PC-3 (cell line): ENCODE results near the gene ABCC11. TPM values are rescaled to one million over a fixed set of nuclear protein-coding genes. Genes with fewer than 3 reads are reported as not detected.
"Not testable (repeated sequence)": the region's sequence is repeated elsewhere in the genome, so short reads cannot be mapped to it uniquely, and the experiment has no call there.

Experiments used
- ATAC-seq: fragments of 200-7000 bp; cut with Tn5 transposase; 2 replicates; pipeline ENCODE4 v1.9.1; 2020; ENCODE audit warnings: mild to moderate bottlenecking, moderate library complexity
- BruUV-seq: library from RNA; stranded (reverse); fragments of 400-500 nt; replicated peaks from 2 replicates; lab custom pipeline; 2021; lab: Mats Ljungman, UMichigan
- CTCF ChIA-PET: fragments of 300-600 bp; sonication (Branson Sonifier 250); formaldehyde crosslinking; loops from one replicate; lab custom pipeline; 2022; ENCODE audit warnings: antibody characterized with exemption; lab: Charles Lee
- POLR2A ChIA-PET: fragments of 300-600 bp; sonication (Branson Sonifier 250); formaldehyde crosslinking; loops from one replicate; lab custom pipeline; 2022; ENCODE audit warnings: antibody characterized with exemption; ENCODE audit not compliant: unreplicated experiment; lab: Charles Lee
- DNase-seq: peaks from one replicate; pipeline ENCODE4 v3.0.0-alpha.2; 2015
- H2AFZ ChIP-seq: fragments of 300-600 bp; sonication (generic); 2 replicates; pipeline ENCODE4 v1.6.0; 2016; ENCODE audit warnings: antibody characterized with exemption, low read length
- H3F3A ChIP-seq: fragments of 300-600 bp; sonication (generic); one replicate; pipeline ENCODE4 v1.6.0; 2017; ENCODE audit warnings: antibody characterized with exemption, low read length, control low read depth, mild to moderate bottlenecking; ENCODE audit not compliant: unreplicated experiment
- H3K27ac ChIP-seq: fragments of 300-600 bp; sonication (generic); 2 replicates; pipeline ENCODE4 v1.5.1; 2016; ENCODE audit warnings: mild to moderate bottlenecking, low read length
- H3K27me3 ChIP-seq: fragments of 300-600 bp; sonication (generic); 2 replicates; pipeline ENCODE4 v1.6.1; 2016; ENCODE audit warnings: low read length, mixed read lengths
- H3K36me3 ChIP-seq: fragments of 300-600 bp; sonication (generic); 2 replicates; pipeline ENCODE4 v1.6.1; 2016; ENCODE audit warnings: low read depth, mixed run types, low read length, mixed read lengths
- H3K4me1 ChIP-seq: fragments of 300-600 bp; sonication (generic); 2 replicates; pipeline ENCODE4 v1.5.1; 2016; ENCODE audit warnings: low read length; ENCODE audit not compliant: insufficient read depth
- H3K4me2 ChIP-seq: fragments of 300-600 bp; sonication (generic); 2 replicates; pipeline ENCODE4 v1.6.0; 2016; ENCODE audit warnings: low read length
- H3K4me3 ChIP-seq: fragments of 300-600 bp; sonication (generic); 2 replicates; pipeline ENCODE4 v1.5.1; 2016; ENCODE audit warnings: mild to moderate bottlenecking, low read length, mixed read lengths
- H3K79me2 ChIP-seq: fragments of 300-600 bp; sonication (generic); 2 replicates; pipeline ENCODE4 v1.6.1; 2017; ENCODE audit warnings: low read length, mixed read lengths
- H3K9ac ChIP-seq: fragments of 300-600 bp; sonication (generic); 2 replicates; pipeline ENCODE4 v1.6.0; 2016; ENCODE audit warnings: mild to moderate bottlenecking, low read length
- H3K9me2 ChIP-seq: fragments of 300-600 bp; sonication (generic); replicated peaks from 2 replicates; pipeline ENCODE4 v1.6.1; 2016; ENCODE audit warnings: mixed run types, low read length, mixed read lengths
- H3K9me3 ChIP-seq: fragments of 300-600 bp; sonication (generic); 2 replicates; pipeline ENCODE4 v1.6.1; 2016; ENCODE audit warnings: low read length, mixed read lengths
- H4K20me1 ChIP-seq: fragments of 300-600 bp; sonication (generic); 2 replicates; pipeline ENCODE4 v1.6.1; 2016; ENCODE audit warnings: low read length, mixed read lengths
- EZH2 ChIP-seq: fragments of 300-600 bp; sonication (generic); IDR thresholded peaks from one replicate; pipeline ENCODE4 v1.6.1; 2017; ENCODE audit warnings: antibody characterized with exemption, mild to moderate bottlenecking, low read length; ENCODE audit not compliant: unreplicated experiment
- EZH2phosphoT487 ChIP-seq: fragments of 300-600 bp; sonication (generic); IDR thresholded peaks from 2 replicates; pipeline ENCODE4 v1.6.1; 2018; ENCODE audit warnings: mild to moderate bottlenecking, antibody characterized with exemption, low read length, borderline replicate concordance
- intact Hi-C: fragments of 100-400 bp; cut with micrococcal nuclease; formaldehyde crosslinking; loops from 2 replicates; pipeline ENCODE4 v1.9.0; 2023
- total RNA-seq: library from RNA; depleted of rRNA; stranded (reverse); fragments of >200 nt; gene quantifications from 2 replicates; pipeline ENCODE4 v1.2.3, GENCODE V29; 2014
- TF ChIP-seq, protein P1 (sequence below): fragments of 300-600 bp; sonication (generic); conservative IDR thresholded peaks from 2 replicates; pipeline ENCODE4 v1.5.1; 2017; ENCODE audit warnings: antibody characterized with exemption, low read depth, mild to moderate bottlenecking, low read length

The ABCC11 gene
- total RNA-seq, 1 experiment from 2014 or later, result 0.26 TPM

DNA sequence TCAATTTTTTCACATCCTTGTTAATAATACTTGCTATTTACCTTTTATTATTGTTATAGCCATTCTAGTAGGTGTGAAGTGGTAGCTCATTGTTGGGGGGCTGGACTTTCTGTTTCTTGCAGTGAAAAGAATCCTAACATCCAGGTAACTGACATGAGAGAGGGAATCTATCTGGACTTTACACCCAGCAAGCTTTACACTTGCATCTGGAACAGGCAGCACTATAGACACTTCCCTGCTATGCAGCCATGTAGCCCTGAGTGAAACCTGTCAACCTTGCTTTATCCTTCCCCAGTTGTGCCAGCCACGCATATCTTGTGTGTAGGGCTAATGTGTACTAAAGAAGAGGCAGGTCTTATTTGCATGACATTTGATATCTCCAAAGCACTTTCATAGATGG is 74.7 kb downstream of the ABCC11 start:
- no peak overlapping the region for H3K4me2 ChIP-seq
- H3K79me2 ChIP-seq, result no peaks in the 10 kb centered on the region
- H3K27me3 ChIP-seq, result no peaks in the 10 kb centered on the region
- H3K9me3 ChIP-seq, result no peaks in the 10 kb centered on the region
- ChIA-PET CTCF (interaction anchor here (0.7 kb wide), 1 partner anchor 145 kb away, joined by 7 read pairs; no protein-coding TSS in a partner anchor), POLR2A (no interaction called here)
- no peak overlapping the region for H3K27ac ChIP-seq
- H3F3A ChIP-seq, result no peaks in the 10 kb centered on the region
- no peaks in the 10 kb centered on the region for H4K20me1 ChIP-seq
- H3K9ac ChIP-seq, result no peak overlapping the region
- no peak for TF ChIP-seq EZH2phosphoT487
- TF ChIP-seq EZH2, result no peak
- TF ChIP-seq, protein P1, sequence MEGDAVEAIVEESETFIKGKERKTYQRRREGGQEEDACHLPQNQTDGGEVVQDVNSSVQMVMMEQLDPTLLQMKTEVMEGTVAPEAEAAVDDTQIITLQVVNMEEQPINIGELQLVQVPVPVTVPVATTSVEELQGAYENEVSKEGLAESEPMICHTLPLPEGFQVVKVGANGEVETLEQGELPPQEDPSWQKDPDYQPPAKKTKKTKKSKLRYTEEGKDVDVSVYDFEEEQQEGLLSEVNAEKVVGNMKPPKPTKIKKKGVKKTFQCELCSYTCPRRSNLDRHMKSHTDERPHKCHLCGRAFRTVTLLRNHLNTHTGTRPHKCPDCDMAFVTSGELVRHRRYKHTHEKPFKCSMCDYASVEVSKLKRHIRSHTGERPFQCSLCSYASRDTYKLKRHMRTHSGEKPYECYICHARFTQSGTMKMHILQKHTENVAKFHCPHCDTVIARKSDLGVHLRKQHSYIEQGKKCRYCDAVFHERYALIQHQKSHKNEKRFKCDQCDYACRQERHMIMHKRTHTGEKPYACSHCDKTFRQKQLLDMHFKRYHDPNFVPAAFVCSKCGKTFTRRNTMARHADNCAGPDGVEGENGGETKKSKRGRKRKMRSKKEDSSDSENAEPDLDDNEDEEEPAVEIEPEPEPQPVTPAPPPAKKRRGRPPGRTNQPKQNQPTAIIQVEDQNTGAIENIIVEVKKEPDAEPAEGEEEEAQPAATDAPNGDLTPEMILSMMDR, result no peak
- no TSS peak for BruUV-seq
- no peak overlapping the region for H2AFZ ChIP-seq
- ATAC-seq (no peak), DNase-seq (no peak)
- H3K4me3 ChIP-seq, result no peak overlapping the region
- intact Hi-C loops, result no loop called here
- H3K36me3 ChIP-seq, result no peaks in the 10 kb centered on the region
- H3K4me1 ChIP-seq, result no peaks in the 10 kb centered on the region
- H3K9me2 ChIP-seq, result no peaks in the 10 kb centered on the region

DNA sequence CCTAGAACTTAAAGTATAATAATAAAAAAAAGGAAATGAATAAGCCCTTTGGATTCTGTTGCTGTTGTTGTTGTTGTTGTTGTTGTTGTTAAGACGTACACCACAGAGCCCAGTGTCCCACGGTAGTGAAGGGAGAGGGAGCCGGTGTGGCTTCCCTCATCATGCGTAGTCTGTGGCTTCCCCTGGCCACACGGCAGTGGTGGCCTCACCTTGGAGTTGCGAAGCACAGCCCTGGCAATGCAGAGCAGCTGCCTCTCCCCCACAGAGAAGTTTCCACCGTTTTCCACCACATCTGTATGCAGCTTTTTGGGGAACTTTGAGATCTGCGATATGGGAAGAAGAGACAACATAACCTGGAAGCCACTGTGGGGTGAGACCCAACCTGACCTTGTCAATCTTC is 77.4 kb downstream of the ABCC11 start:
- BruUV-seq, result no TSS peak
- no peaks in the 10 kb centered on the region for H3K9me2 ChIP-seq
- H3K36me3 ChIP-seq, result no peaks in the 10 kb centered on the region
- no peaks in the 10 kb centered on the region for H3F3A ChIP-seq
- no peak overlapping the region for H3K27ac ChIP-seq
- H3K4me1 ChIP-seq, result peaks cover 13% of the 10 kb centered on the region
- H3K9me3 ChIP-seq, result no peaks in the 10 kb centered on the region
- H3K4me3 ChIP-seq, result no peak overlapping the region
- intact Hi-C loops, result loop anchor here (5.0 to 10.0 kb wide), 3 partner anchors 405 to 1223 kb away; no protein-coding TSS in a partner anchor
- H3K9ac ChIP-seq, result no peak overlapping the region
- no peak overlapping the region for H2AFZ ChIP-seq
- H4K20me1 ChIP-seq, result no peaks in the 10 kb centered on the region
- ATAC-seq (no peak), DNase-seq (no peak)
- H3K27me3 ChIP-seq, result no peaks in the 10 kb centered on the region
- POLR2A ChIA-PET, result no interaction called here
- H3K4me2 ChIP-seq, result no peak overlapping the region
- H3K79me2 ChIP-seq, result no peaks in the 10 kb centered on the region
- CTCF ChIA-PET, result no interaction called here
- TF ChIP-seq EZH2 (no peak), EZH2phosphoT487 (no peak)
- TF ChIP-seq, protein P1, result no peak

DNA sequence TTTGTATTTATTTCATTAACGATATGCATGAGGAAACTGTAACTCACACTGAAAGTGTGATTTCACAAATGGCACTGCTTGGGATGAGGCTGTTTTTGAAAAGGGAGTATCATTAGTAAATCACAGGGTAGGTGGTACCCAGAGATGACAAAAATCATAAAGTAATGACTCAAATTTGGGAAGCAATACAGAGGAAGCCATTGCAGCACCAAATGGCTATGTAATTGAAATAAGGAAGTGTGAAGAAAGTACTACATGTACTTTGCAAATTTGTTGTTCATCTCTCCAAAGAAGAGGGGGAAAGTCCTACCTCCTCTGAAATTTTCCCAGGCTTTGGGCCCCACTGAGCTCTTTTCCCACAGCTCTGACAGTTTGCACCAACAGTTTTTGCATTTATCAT is 79.3 kb downstream of the ABCC11 start:
- H2AFZ ChIP-seq, result no peak overlapping the region
- no peaks in the 10 kb centered on the region for H3K36me3 ChIP-seq
- ATAC-seq (no peak), DNase-seq (no peak)
- TF ChIP-seq, protein P1, result no peak
- TF ChIP-seq EZH2phosphoT487 (no peak), EZH2 (no peak)
- H3K4me1 ChIP-seq, result peaks cover 13% of the 10 kb centered on the region
- H3K9ac ChIP-seq, result no peak overlapping the region
- no peaks in the 10 kb centered on the region for H3K79me2 ChIP-seq
- no peak overlapping the region for H3K27ac ChIP-seq
- no peaks in the 10 kb centered on the region for H3K9me3 ChIP-seq
- intact Hi-C loops, result loop anchor here (5.0 to 10.0 kb wide), 3 partner anchors 403 to 1221 kb away; no protein-coding TSS in a partner anchor
- ChIA-PET CTCF (no interaction called here), POLR2A (no interaction called here)
- no peaks in the 10 kb centered on the region for H3K27me3 ChIP-seq
- BruUV-seq, result no TSS peak
- H3K4me3 ChIP-seq, result no peak overlapping the region
- H3F3A ChIP-seq, result no peaks in the 10 kb centered on the region
- no peak overlapping the region for H3K4me2 ChIP-seq
- no peaks in the 10 kb centered on the region for H4K20me1 ChIP-seq
- H3K9me2 ChIP-seq, result no peaks in the 10 kb centered on the region

DNA sequence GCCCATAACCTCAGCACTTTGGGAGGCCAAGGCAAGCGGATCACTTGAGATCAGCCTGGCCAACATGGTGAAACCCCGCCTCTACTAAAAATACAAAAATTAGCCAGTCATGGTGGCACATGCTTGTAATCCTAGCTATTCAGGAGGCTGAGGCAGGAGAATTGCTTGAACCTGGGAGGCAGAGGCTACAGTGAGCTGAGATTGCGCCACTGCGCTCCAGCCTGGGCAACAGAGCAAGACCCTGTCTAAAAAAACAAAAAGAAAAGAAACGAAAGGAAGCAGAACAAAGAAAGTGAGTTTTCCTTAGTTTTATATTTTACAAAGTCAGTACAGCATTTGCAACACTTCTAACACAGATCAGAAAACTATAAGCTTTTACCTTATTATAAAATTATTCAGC is 80.7 kb downstream of the ABCC11 start:
- ATAC-seq, POLR2A ChIA-PET, H4K20me1 ChIP-seq, H3K27me3 ChIP-seq, H3K9ac ChIP-seq, DNase-seq, H3K9me2 ChIP-seq, H3F3A ChIP-seq, H3K4me2 ChIP-seq, H2AFZ ChIP-seq, H3K79me2 ChIP-seq, H3K27ac ChIP-seq, H3K9me3 ChIP-seq, H3K36me3 ChIP-seq, BruUV-seq, H3K4me3 ChIP-seq: not testable (repeated sequence)
- H3K4me1 ChIP-seq, result peaks cover 13% of the 10 kb centered on the region
- CTCF ChIA-PET, result interaction anchor here (0.7 kb wide), 1 partner anchor 1025 kb away, joined by 3 read pairs; no protein-coding TSS in a partner anchor
- intact Hi-C loops, result loop anchor here (5.0 to 10.0 kb wide), 3 partner anchors 402 to 1219 kb away; no protein-coding TSS in a partner anchor
